Activated B cell treated with CpG ODN at 0.5 μM for 24 hours (primary cell): ENCODE measurements around the gene TSPEAR. TPM values are rescaled to one million over a fixed set of nuclear protein-coding genes. Genes with fewer than 3 reads are reported as not detected.

Experiments used
- ATAC-seq: fragments of 200-7000 bp; cut with Tn5 transposase; one replicate; pipeline ENCODE4 v1.10.0; 2021; ENCODE audit warnings: low read depth, mild to moderate bottlenecking, moderate library complexity
- CTCF ChIA-PET: fragments of 350-600 bp; sonication (Branson Sonifier 250); formaldehyde crosslinking; loops from one replicate; lab custom pipeline; 2021; ENCODE audit warnings: antibody characterized with exemption; lab: Charles Lee
- POLR2A ChIA-PET: fragments of 350-600 bp; sonication (Branson Sonifier 250); formaldehyde crosslinking; loops from one replicate; lab custom pipeline; 2021; ENCODE audit warnings: antibody characterized with exemption; lab: Charles Lee
- DNase-seq: peaks from one replicate; pipeline ENCODE4 v3.0.0; 2022
- H3K27ac Mint-ChIP-seq: one replicate; pipeline ENCODE4 v1.8.0; 2020; ENCODE audit warnings: mixed read lengths
- H3K27me3 Mint-ChIP-seq: one replicate; pipeline ENCODE4 v1.8.0; 2021; ENCODE audit warnings: mixed read lengths
- H3K36me3 Mint-ChIP-seq: one replicate; pipeline ENCODE4 v1.8.0; 2021; ENCODE audit warnings: low read depth, mixed read lengths
- H3K4me1 Mint-ChIP-seq: one replicate; pipeline ENCODE4 v1.8.0; 2021; ENCODE audit warnings: mixed read lengths
- H3K4me3 Mint-ChIP-seq: one replicate; pipeline ENCODE4 v1.8.0; 2020; ENCODE audit warnings: mild to moderate bottlenecking, mixed read lengths
- H3K9me3 Mint-ChIP-seq: one replicate; pipeline ENCODE4 v1.8.0; 2020; ENCODE audit warnings: mixed read lengths
- CTCF ChIP-seq: fragments of 200-600 bp; IDR thresholded peaks from one replicate; pipeline ENCODE4 v1.8.0; 2022; ENCODE audit warnings: antibody characterized with exemption, mild to moderate bottlenecking
- intact Hi-C: fragments of 100-400 bp; cut with micrococcal nuclease; formaldehyde crosslinking; loops from one replicate; pipeline ENCODE4 v1.15.1; 2024
- total RNA-seq: library from RNA; stranded (reverse); gene quantifications from 2 replicates; pipeline ENCODE4 v1.2.3, GENCODE V29; 2022

Gene TSPEAR
- total RNA-seq, 1 donor from 2014 or later, result not detected

- DNase-seq (no peak), ATAC-seq (no peak)
- no peaks in the 10 kb centered on the region for H3K4me1 Mint-ChIP-seq
- no peak for TF ChIP-seq CTCF
- H3K36me3 Mint-ChIP-seq, result no peaks in the 10 kb centered on the region
- ChIA-PET POLR2A (no interaction called here), CTCF (no interaction called here)
- H3K9me3 Mint-ChIP-seq, result no peaks in the 10 kb centered on the region
- H3K4me3 Mint-ChIP-seq, result no peak overlapping the region
- no peak overlapping the region for H3K27ac Mint-ChIP-seq
- intact Hi-C loops, result no loop called here
- H3K27me3 Mint-ChIP-seq, result no peaks in the 10 kb centered on the region
These were observed 190.0 kb downstream of the TSPEAR start for GRCh38 chr21:44521301-44521927.

GRCh38 chr21:44520326-44521300 is 190.8 kb downstream of the TSPEAR start:
- ATAC-seq (no peak), DNase-seq (no peak)
- Mint-ChIP-seq H3K4me1 (no peaks in the 10 kb centered on the region), H3K4me3 (no peak overlapping the region), H3K9me3 (no peaks in the 10 kb centered on the region), H3K27ac (no peak overlapping the region), H3K27me3 (no peaks in the 10 kb centered on the region), H3K36me3 (no peaks in the 10 kb centered on the region)
- TF ChIP-seq CTCF, result no peak
- POLR2A ChIA-PET, result no interaction called here
- intact Hi-C loops, result no loop called here
- CTCF ChIA-PET, result no interaction called here

- Mint-ChIP-seq H3K9me3 (no peaks in the 10 kb centered on the region), H3K27me3 (no peaks in the 10 kb centered on the region), H3K4me1 (no peaks in the 10 kb centered on the region), H3K36me3 (no peaks in the 10 kb centered on the region), H3K4me3 (no peak overlapping the region), H3K27ac (no peak overlapping the region)
- TF ChIP-seq CTCF, result no peak
- intact Hi-C loops, result loop anchor here (10.0 kb wide), 1 partner anchor 355 kb away; the partner anchor contains the start of gene PTTG1IP
- no peak for DNase-seq
- ATAC-seq, result no peak
- ChIA-PET POLR2A (no interaction called here), CTCF (no interaction called here)
These were observed 191.7 kb downstream of the TSPEAR start for GRCh38 chr21:44519346-44520325.

GRCh38 chr21:44518686-44519085 is 192.7 kb downstream of the TSPEAR start:
- Mint-ChIP-seq H3K9me3 (no peaks in the 10 kb centered on the region), H3K27ac (no peak overlapping the region), H3K36me3 (no peaks in the 10 kb centered on the region), H3K27me3 (no peaks in the 10 kb centered on the region), H3K4me3 (no peak overlapping the region), H3K4me1 (no peaks in the 10 kb centered on the region)
- no peak for TF ChIP-seq CTCF
- ChIA-PET CTCF (no interaction called here), POLR2A (no interaction called here)
- ATAC-seq (no peak), DNase-seq (no peak)
- intact Hi-C loops, result loop anchor here (10.0 kb wide), 1 partner anchor 356 kb away; the partner anchor contains the start of gene PTTG1IP
